Right kidney (tissue), 1 donor: ENCODE results near the gene SCD5.

Experiments used
- DNase-seq: peaks from one replicate; pipeline ENCODE4 v3.0.0-alpha.2; 2016

The SCD5 gene

GRCh38 chr4:82692101-82692780 is 106.4 kb downstream of the SCD5 start:
- no peak for DNase-seq

- no peak for DNase-seq
These were observed 107.2 kb downstream of the SCD5 start for GRCh38 chr4:82691431-82691830.

- DNase-seq = no peak
These were observed 110.4 kb downstream of the SCD5 start for GRCh38 chr4:82688091-82688795.

- no peak for DNase-seq
These were observed 111.1 kb downstream of the SCD5 start for GRCh38 chr4:82687531-82687930.

- no peak for DNase-seq
These were observed 116.8 kb downstream of the SCD5 start for GRCh38 chr4:82681754-82682153.

GRCh38 chr4:82680834-82681233 is 117.8 kb downstream of the SCD5 start:
- no peak for DNase-seq

GRCh38 chr4:82679531-82679930 is 119.1 kb downstream of the SCD5 start:
- no peak for DNase-seq

- DNase-seq = no peak
These were observed 120.5 kb downstream of the SCD5 start for GRCh38 chr4:82678051-82678450.

- DNase-seq = no peak
These were observed 121.3 kb downstream of the SCD5 start for GRCh38 chr4:82677327-82677726.

- no peak for DNase-seq
These were observed 130.7 kb downstream of the SCD5 start for GRCh38 chr4:82667761-82668480.

- no peak for DNase-seq
These were observed 131.5 kb downstream of the SCD5 start for GRCh38 chr4:82666970-82667665.

GRCh38 chr4:82661181-82661992 is 137.2 kb downstream of the SCD5 start:
- DNase-seq = no peak

GRCh38 chr4:82652062-82652461 is 146.5 kb downstream of the SCD5 start:
- no peak for DNase-seq

GRCh38 chr4:82650868-82651267 is 147.7 kb downstream of the SCD5 start:
- no peak for DNase-seq

- DNase-seq = no peak
These were observed 150.2 kb downstream of the SCD5 start for GRCh38 chr4:82648356-82648755.

- no peak for DNase-seq
These were observed 152.5 kb downstream of the SCD5 start for GRCh38 chr4:82645936-82646565.

- no peak for DNase-seq
These were observed 153.9 kb downstream of the SCD5 start for GRCh38 chr4:82644734-82645126.

- DNase-seq = no peak
These were observed 154.4 kb downstream of the SCD5 start for GRCh38 chr4:82643994-82644733.

GRCh38 chr4:82642331-82642730 is 156.3 kb downstream of the SCD5 start:
- DNase-seq = no peak

- no peak for DNase-seq
These were observed 158.1 kb downstream of the SCD5 start for GRCh38 chr4:82640540-82640939.

- DNase-seq = no peak
These were observed 158.6 kb downstream of the SCD5 start for GRCh38 chr4:82639971-82640370.
